Activated CD4-positive, alpha-beta memory T cell treated with anti-CD3 and anti-CD28 coated beads, Interleukin-2, amount 10 ng/mL, durations not matched to agents 7 days and 5 days (primary cell): Measurements from ENCODE around the gene NR1I3. TPM values are rescaled to one million over a fixed set of nuclear protein-coding genes. Genes with fewer than 3 reads are reported as not detected.
A peak's percentile ranks its signal among the peaks of the same experiment; 100 is the strongest.
"Not testable (repeated sequence)": the region's sequence is repeated elsewhere in the genome, so short reads cannot be mapped to it uniquely, and the experiment has no call there.

Experiments used
- CTCF ChIA-PET: fragments of 350-600 bp; sonication (Branson Sonifier 250); formaldehyde crosslinking; loops from one replicate; lab custom pipeline; 2021; ENCODE audit warnings: antibody characterized with exemption, inconsistent platforms; lab: Charles Lee
- POLR2A ChIA-PET: fragments of 350-600 bp; sonication (Branson Sonifier 250); formaldehyde crosslinking; loops from one replicate; lab custom pipeline; 2021; ENCODE audit warnings: antibody characterized with exemption; lab: Charles Lee
- DNase-seq: peaks from one replicate; pipeline ENCODE4 v3.0.0-alpha.2; 2020
- H3K27ac Mint-ChIP-seq: one replicate; pipeline ENCODE4 v1.8.0; 2021; ENCODE audit warnings: mild to moderate bottlenecking, mixed read lengths
- H3K27me3 Mint-ChIP-seq: one replicate; pipeline ENCODE4 v1.8.0; 2021; ENCODE audit warnings: mixed read lengths
- H3K36me3 Mint-ChIP-seq: one replicate; pipeline ENCODE4 v1.8.0; 2021; ENCODE audit warnings: low read depth, mixed read lengths
- H3K4me1 Mint-ChIP-seq: one replicate; pipeline ENCODE4 v1.8.0; 2021; ENCODE audit warnings: mixed read lengths
- H3K4me3 Mint-ChIP-seq: one replicate; pipeline ENCODE4 v1.8.0; 2021; ENCODE audit warnings: mild to moderate bottlenecking, mixed read lengths
- H3K9me3 Mint-ChIP-seq: one replicate; pipeline ENCODE4 v1.8.0; 2021; ENCODE audit warnings: mixed read lengths
- total RNA-seq, 2 experiments: library from RNA; stranded (reverse); gene quantifications; one replicate each; pipeline ENCODE4 v1.2.3, GENCODE V29; 2021

The NR1I3 gene
- total RNA-seq, 2 experiments from 2014 or later: not detected

DNA sequence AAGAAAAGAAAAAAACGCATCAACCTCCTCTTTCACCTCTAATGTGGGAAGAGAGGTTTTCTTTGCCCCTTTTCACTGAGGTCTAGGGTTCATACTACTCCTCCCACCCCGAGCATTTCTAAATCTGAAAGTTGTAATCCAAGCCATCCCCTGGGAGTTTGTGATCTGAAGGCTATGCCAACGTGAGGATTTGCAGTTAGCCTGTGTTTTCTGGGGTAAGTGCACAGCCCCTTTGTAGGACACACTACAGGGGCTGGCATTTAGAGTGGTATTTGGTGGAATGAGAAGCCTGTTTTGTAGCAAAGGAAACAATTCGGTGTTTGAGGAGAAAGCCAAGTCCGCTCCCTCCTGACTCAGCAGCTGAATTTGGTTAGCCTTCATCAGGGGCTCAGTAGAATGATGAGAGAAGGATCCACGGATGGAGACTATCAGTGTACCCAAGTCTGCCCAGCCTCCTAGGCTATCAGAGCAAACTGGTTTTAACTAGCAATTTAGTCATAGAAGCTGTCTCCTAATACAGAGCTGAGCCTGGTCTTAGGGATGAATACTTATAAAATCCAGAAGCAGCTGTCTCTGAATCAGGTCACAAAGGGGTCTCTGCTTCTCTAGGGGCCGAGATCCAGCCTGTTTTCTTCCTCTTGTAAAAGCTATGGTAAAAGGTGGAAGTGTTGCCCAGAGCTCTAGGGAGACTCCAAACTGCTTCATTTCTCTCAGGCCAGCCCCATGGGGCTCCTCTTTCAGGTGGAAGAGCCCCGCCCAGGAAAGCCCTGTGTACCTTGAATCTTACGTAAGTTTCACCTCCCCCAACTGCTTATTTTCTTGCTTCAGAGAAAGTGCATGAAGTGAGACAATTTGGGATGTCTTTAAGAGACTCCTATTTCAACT is 22.6 kb upstream of the NR1I3 start:
- Mint-ChIP-seq H3K4me1 (peaks cover 15% of the 10 kb centered on the region), H3K27ac (no peak overlapping the region), H3K9me3 (peaks cover 12% of the 10 kb centered on the region), H3K4me3 (no peak overlapping the region), H3K36me3 (peaks cover 16% of the 10 kb centered on the region), H3K27me3 (peaks cover 66% of the 10 kb centered on the region)
- POLR2A ChIA-PET: no interaction called here
- CTCF ChIA-PET: interaction anchor here (1.2 to 2.4 kb wide), 3 partner anchors 12 to 121 kb away, joined by 4 to 10 read pairs (median 6); no protein-coding TSS in a partner anchor
- DNase-seq: no peak

DNA sequence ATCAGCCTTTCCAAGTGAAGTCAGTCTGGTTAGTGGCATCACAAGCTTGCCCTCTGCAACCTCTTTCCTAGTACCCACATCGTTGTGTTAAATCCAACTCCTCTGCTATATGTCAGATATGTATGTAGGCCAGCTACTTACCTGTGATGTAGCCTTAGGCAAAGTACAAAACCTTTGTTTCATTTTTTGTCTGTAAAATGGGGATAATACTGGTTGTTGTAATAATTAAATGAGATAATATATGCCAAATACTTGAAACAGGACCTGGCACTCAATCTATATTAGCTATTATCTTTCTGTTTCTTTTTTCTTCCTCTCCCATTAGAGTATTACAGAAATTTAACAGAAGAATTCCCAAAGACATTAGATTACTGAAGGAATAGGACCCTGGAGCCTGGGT is 21.8 kb upstream of the NR1I3 start:
- H3K4me3 Mint-ChIP-seq: no peak overlapping the region
- POLR2A ChIA-PET: interaction anchor here (1.0 kb wide), 1 partner anchor 55 kb away, joined by 4 read pairs; the partner anchor contains the start of gene SDHC

DNA sequence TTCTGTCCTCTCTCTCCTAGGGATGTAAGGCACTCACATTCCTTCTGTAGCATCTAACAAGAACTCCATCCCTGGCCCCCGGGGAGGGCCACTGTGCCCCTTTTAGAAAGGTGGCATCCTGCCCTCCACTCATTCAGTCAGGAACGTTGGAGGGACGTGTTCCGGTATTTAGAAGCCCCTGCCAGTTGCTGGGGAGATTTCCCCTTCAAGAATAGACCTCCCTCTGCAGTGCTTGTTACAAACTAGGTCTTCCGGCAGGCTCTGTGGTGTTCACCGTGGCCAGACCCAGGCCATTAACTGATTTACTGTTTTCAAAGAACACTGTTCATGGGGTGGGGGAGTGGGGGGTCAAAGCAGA is 21.3 kb upstream of the NR1I3 start:
- no peak overlapping the region for H3K27ac Mint-ChIP-seq
- H3K4me1 Mint-ChIP-seq: peaks cover 15% of the 10 kb centered on the region
- H3K36me3 Mint-ChIP-seq: peaks cover 16% of the 10 kb centered on the region
- DNase-seq: no peak
- H3K27me3 Mint-ChIP-seq: peaks cover 64% of the 10 kb centered on the region
- H3K4me3 Mint-ChIP-seq: no peak overlapping the region
- ChIA-PET CTCF (interaction anchor here (1.2 to 3.0 kb wide), 4 partner anchors 10 to 123 kb away, joined by 4 to 10 read pairs (median 7); partner anchors contain the start of gene TOMM40L), POLR2A (interaction anchor here (1.0 kb wide), 1 partner anchor 55 kb away, joined by 4 read pairs; the partner anchor contains the start of gene SDHC)
- H3K9me3 Mint-ChIP-seq: peaks cover 12% of the 10 kb centered on the region

More for the DNA sequence above, 21.8 kb upstream of the NR1I3 start:
- no peak for DNase-seq
- H3K4me1 Mint-ChIP-seq: peaks cover 15% of the 10 kb centered on the region
- H3K36me3 Mint-ChIP-seq: peaks cover 16% of the 10 kb centered on the region
- peaks cover 12% of the 10 kb centered on the region for H3K9me3 Mint-ChIP-seq
- peaks cover 66% of the 10 kb centered on the region for H3K27me3 Mint-ChIP-seq
- H3K27ac Mint-ChIP-seq: no peak overlapping the region
- CTCF ChIA-PET: interaction anchor here (1.2 to 3.0 kb wide), 4 partner anchors 11 to 122 kb away, joined by 4 to 10 read pairs (median 7); partner anchors contain the start of gene TOMM40L

DNA sequence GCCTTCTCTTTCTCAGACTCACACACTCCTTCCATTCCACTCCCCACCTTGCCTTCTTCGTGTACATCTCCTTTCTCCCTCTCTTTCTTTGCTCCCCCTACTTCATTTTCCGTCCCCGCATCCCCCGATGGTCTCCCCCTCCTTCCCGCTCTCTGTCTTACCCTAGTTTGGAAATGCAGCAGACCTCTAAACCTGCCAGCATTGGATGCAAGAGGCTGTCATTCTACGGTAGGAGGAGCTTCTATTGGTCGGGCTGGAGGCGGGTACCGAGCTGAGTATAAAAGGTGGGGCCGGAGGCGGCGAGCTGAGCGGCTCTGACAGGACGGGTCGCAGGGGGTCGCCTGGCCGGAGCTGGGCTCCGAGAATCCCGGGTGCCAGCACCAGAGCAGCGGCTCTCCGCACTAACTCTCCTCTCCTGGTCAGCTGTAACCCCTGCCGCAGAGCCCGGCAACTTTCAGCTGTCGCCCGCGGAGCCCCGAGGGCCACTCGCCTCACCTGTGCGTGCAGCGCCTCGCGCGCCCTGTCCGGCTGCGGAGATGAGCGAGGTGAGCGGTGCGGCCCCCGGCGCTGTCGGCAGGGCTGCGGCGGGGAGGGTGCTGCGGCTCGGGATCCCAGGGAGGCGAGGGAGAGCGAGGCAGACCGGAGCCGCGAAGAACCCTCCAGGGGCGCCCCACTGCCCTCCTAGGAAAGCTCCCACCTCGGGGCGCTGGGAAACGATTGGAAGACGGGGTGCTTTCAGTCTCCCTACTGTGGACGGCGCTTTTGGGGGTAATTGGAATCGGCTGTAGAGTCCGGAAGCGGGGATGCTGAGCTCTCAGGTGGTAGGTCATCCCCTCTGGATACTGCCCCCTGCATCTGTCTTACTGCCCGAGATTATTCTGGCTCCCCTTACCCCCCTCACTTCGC is 20.7 kb upstream of the NR1I3 start, which contains the start of gene PCP4L1:
Gene PCP4L1, plus strand, starts transcription at position 307 of the 906 bp plus-strand sequence. Its CDS starts 230 bp downstream, at position 537.
- ChIA-PET POLR2A (interaction anchor here (0.6 to 1.0 kb wide), 2 partner anchors 43 to 56 kb away, joined by 3 to 4 read pairs; partner anchors contain the start of gene SDHC), CTCF (interaction anchor here (0.8 to 3.0 kb wide), 4 partner anchors 33 to 123 kb away, joined by 6 to 10 read pairs (median 7); partner anchors contain the start of gene TOMM40L)

DNA sequence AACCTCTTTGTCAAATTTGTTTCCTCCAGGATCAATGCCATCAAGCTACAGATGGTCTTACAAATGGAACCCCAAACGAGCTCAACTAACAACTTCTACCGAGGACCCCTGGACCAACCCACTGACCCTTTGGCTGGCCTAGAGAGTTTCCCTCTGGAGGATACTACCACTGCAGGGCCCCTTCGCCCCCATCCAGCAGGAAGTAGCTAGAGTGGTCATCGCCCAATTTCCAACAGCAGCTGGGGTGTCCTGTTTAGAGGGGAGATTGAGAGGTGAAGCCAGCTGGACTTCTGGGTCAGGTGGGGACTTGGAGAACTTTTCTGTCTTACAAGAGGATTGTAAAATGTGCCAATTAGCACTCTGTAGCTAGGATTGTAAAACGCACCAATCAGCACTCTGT is 19.1 kb upstream of the NR1I3 start:
- H3K9me3 Mint-ChIP-seq: peaks cover 12% of the 10 kb centered on the region
- POLR2A ChIA-PET, H3K27ac Mint-ChIP-seq, H3K4me3 Mint-ChIP-seq, DNase-seq: not testable (repeated sequence)
- H3K36me3 Mint-ChIP-seq: peaks cover 16% of the 10 kb centered on the region
- peaks cover 60% of the 10 kb centered on the region for H3K27me3 Mint-ChIP-seq
- CTCF ChIA-PET: interaction anchor here (3.0 kb wide), 1 partner anchor 31 kb away, joined by 8 read pairs; the partner anchor contains the start of gene TOMM40L
- H3K4me1 Mint-ChIP-seq: peaks cover 15% of the 10 kb centered on the region

More for the DNA sequence above, 20.7 kb upstream of the NR1I3 start, which contains the start of gene PCP4L1:
- Mint-ChIP-seq H3K4me3 (peak within 1 kb of the TSS; percentile 34), H3K27me3 (peaks cover 66% of the 10 kb centered on the region), H3K27ac (no peak within 1 kb of the TSS), H3K4me1 (peaks cover 15% of the 10 kb centered on the region), H3K9me3 (peaks cover 12% of the 10 kb centered on the region), H3K36me3 (peaks cover 16% of the 10 kb centered on the region)
- peak; percentile 31 for DNase-seq

DNA sequence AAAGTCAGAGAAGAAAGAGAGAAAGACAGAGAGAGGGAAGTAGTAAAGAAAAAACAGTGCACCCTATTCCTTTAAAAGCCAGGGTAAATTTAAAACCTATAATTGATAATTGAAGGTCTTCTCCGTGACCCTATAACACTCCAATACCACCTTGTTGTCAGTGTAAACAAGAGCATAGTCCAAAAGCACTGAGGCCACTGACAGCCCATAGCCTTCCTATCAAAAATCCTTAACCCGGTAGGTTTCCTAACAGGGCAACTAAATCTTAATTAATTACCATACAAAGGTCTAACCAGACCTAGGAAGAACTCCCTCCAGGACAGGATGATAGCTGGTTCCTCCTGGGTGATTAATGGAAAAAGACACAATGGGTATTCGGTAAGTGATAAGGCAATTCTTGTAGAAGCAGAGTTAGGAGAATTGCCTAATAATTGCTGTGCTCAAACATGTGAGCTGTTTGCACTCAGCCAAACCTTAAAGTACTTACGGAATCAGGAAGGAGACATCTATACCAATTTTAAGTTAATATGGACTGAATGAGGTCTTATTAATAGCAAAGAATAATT is 18.0 kb upstream of the NR1I3 start:
- Mint-ChIP-seq H3K27me3 (peaks cover 51% of the 10 kb centered on the region), H3K9me3 (peaks cover 12% of the 10 kb centered on the region), H3K36me3 (peaks cover 16% of the 10 kb centered on the region), H3K4me1 (peaks cover 15% of the 10 kb centered on the region)
- DNase-seq, POLR2A ChIA-PET, H3K27ac Mint-ChIP-seq, H3K4me3 Mint-ChIP-seq, CTCF ChIA-PET: not testable (repeated sequence)

DNA sequence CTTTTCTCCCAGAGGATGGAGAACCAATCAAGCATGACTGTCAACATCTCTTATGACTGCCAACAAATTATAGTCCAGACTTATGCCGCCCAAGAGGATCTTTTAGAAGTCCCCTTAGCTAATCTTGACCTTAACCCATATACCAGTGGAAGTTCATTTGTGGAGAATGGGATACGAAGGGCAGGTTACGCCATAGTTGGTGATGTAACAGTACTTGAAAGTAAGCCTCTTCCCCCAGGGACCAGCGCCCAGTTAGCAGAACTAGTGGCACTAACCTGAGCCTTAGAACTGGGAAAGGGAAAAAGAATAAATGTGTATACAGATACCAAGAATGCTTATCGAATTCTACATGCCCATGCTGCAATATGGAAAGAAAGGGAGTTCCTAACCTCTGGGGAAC is 17.3 kb upstream of the NR1I3 start:
- DNase-seq, CTCF ChIA-PET, H3K27ac Mint-ChIP-seq, H3K4me3 Mint-ChIP-seq, POLR2A ChIA-PET: not testable (repeated sequence)
- H3K4me1 Mint-ChIP-seq: peaks cover 15% of the 10 kb centered on the region
- H3K9me3 Mint-ChIP-seq: peaks cover 12% of the 10 kb centered on the region
- peaks cover 16% of the 10 kb centered on the region for H3K36me3 Mint-ChIP-seq
- H3K27me3 Mint-ChIP-seq: peaks cover 46% of the 10 kb centered on the region

DNA sequence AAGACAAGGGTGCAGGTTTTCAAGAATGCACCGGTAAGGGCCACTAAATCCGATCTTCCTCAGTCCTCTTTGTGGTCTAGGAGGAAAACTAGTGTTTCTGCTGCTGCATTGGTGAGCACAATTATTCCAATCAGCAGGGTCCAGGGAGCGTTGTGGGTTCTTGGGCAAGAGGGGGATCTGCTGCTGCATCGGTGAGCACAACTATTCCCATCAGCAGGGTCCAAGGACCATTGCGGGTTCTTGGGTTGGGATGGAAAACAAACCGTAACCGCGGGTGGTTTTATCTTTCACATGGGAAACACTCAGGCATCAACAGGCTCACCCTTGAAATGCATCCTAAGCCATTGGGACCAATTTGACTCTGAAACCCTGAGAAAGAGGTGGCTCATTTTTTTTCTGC is 13.6 kb upstream of the NR1I3 start:
- DNase-seq: no peak
- CTCF ChIA-PET: no interaction called here
- H3K36me3 Mint-ChIP-seq: peaks cover 5% of the 10 kb centered on the region
- H3K27ac Mint-ChIP-seq: no peak overlapping the region
- H3K27me3 Mint-ChIP-seq: peaks cover 16% of the 10 kb centered on the region
- H3K4me3 Mint-ChIP-seq: no peak overlapping the region
- peaks cover 6% of the 10 kb centered on the region for H3K9me3 Mint-ChIP-seq
- H3K4me1 Mint-ChIP-seq: no peaks in the 10 kb centered on the region
- POLR2A ChIA-PET: no interaction called here

DNA sequence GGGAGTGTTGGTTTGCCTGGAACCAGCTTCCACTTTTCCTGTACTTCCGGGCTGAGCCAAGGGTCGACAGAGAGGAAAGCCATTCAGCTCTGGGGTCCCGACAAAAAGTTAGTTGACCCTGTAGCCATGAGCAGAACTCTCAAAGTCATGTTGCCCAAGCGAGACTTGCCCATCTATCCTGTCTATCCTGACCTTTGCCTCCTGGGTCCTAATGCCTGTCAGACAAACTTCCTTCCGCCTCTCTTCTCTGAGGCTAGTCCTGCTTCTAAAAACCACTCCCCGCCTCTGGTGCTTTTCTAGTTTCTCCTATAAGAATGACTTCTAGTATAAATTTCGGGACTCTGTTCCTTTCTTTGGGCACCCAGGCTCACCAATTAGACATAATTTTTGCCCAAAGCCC is 12.8 kb upstream of the NR1I3 start:
- no peak overlapping the region for H3K4me3 Mint-ChIP-seq
- POLR2A ChIA-PET: no interaction called here
- H3K9me3 Mint-ChIP-seq: peaks cover 3% of the 10 kb centered on the region
- CTCF ChIA-PET: no interaction called here
- no peak overlapping the region for H3K27ac Mint-ChIP-seq
- peaks cover 16% of the 10 kb centered on the region for H3K27me3 Mint-ChIP-seq
- no peak for DNase-seq
- no peaks in the 10 kb centered on the region for H3K4me1 Mint-ChIP-seq
- H3K36me3 Mint-ChIP-seq: peaks cover 3% of the 10 kb centered on the region

DNA sequence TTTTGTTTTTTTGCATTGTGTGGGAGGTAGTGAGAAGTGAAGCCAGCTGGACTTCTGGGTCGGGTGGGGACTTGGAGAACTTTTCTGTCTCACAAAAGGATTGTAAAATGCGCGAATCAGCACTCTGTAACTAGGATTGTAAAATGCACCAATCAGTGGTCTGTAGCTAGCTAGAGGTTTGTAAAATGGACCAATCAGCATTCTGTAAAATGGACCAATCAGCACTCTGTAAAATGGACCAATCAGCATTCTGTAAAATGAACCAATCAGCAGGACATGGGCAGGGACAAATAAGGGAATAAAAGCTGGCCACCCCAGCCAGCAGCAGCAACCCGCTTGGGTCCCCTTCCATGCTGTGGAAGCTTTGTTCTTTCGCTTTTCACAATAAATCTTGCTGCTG is 12.1 kb upstream of the NR1I3 start:
- H3K4me1 Mint-ChIP-seq, POLR2A ChIA-PET, DNase-seq, H3K27ac Mint-ChIP-seq, H3K9me3 Mint-ChIP-seq, H3K36me3 Mint-ChIP-seq, H3K4me3 Mint-ChIP-seq: not testable (repeated sequence)
- H3K27me3 Mint-ChIP-seq: peaks cover 13% of the 10 kb centered on the region
- CTCF ChIA-PET: interaction anchor here (1.2 to 2.8 kb wide), 2 partner anchors 11 to 25 kb away, joined by 3 to 8 read pairs; partner anchors contain the start of gene TOMM40L

DNA sequence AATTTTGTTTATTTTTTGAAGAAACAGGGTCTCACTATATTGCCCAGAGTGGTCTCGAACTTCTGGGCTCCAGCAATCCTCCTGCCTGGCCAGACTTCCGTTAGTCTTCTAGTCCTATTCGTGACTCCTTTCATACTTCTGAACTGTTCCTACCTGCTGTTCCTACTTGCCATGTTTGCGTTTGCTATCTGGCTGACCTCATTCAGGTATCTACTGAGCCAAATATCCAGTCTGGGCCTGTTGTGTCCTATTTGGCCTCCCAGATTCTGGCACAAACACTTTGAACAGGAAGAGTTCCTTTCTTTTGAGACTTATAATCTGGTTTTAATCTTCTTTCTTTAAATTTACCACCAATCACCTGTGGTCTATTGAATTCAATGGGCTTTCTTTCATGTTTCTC is 6.9 kb upstream of the NR1I3 start:
- ChIA-PET CTCF (no interaction called here), POLR2A (no interaction called here)
- DNase-seq: no peak
- H3K27me3 Mint-ChIP-seq: peaks cover 15% of the 10 kb centered on the region
- no peaks in the 10 kb centered on the region for H3K4me1 Mint-ChIP-seq
- no peak overlapping the region for H3K4me3 Mint-ChIP-seq
- peaks cover 2% of the 10 kb centered on the region for H3K9me3 Mint-ChIP-seq
- peaks cover 3% of the 10 kb centered on the region for H3K36me3 Mint-ChIP-seq
- H3K27ac Mint-ChIP-seq: no peak overlapping the region

DNA sequence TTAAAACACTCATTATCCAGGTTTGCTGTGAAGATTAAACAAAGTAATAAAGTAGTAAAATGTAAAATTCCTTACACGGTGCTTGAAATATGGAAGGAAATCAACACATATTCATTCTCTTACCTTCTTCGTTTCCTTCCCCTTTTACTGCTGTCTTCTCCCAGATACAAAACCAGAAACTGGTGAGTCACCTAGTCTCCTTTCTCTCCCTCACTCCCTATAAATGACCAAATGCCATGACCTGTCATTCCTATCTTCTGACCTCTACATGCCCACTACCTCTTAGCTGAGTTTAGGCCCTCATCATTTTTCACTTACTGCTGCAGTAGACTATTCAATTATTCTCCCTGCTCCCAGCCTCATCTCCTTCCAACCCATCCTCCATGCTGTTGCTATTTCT is 4.3 kb upstream of the NR1I3 start:
- no peaks in the 10 kb centered on the region for H3K4me1 Mint-ChIP-seq

More for the DNA sequence above, 4.3 kb upstream of the NR1I3 start:
- CTCF ChIA-PET: no interaction called here
- Mint-ChIP-seq H3K4me3 (no peak overlapping the region), H3K27me3 (peaks cover 16% of the 10 kb centered on the region), H3K9me3 (no peaks in the 10 kb centered on the region), H3K27ac (no peak overlapping the region), H3K36me3 (no peaks in the 10 kb centered on the region)
- DNase-seq: no peak
- POLR2A ChIA-PET: no interaction called here
